Epidermal melanocyte (primary cell): ENCODE results near the gene FADS2.
"Not testable (repeated sequence)": the region's sequence is repeated elsewhere in the genome, so short reads cannot be mapped to it uniquely, and the experiment has no call there.

ENCODE experiments used
- DNase-seq: peaks from one replicate; pipeline ENCODE4 v3.0.0; 2011; ENCODE audit warnings: low spot score; ENCODE audit not compliant: insufficient read length

FADS2 gene

GRCh38 chr11:61866958-61867343 is 38.9 kb downstream of the FADS2 start:
- DNase-seq = no peak

- DNase-seq = no peak
These were observed 40.7 kb downstream of the FADS2 start for GRCh38 chr11:61868571-61869428.

GRCh38 chr11:61869429-61869707 is 41.3 kb downstream of the FADS2 start:
- no peak for DNase-seq

GRCh38 chr11:61869708-61870451 is 41.8 kb downstream of the FADS2 start:
- DNase-seq = no peak

- no peak for DNase-seq
These were observed 42.5 kb downstream of the FADS2 start for GRCh38 chr11:61870541-61871031.

GRCh38 chr11:61871158-61871597 is 43.1 kb downstream of the FADS2 start:
- DNase-seq = peak; percentile 93

- no peak for DNase-seq
These were observed 45.0 kb downstream of the FADS2 start for GRCh38 chr11:61872935-61873565.

GRCh38 chr11:61873588-61874376 is 45.7 kb downstream of the FADS2 start:
- DNase-seq = no peak

- DNase-seq = no peak
These were observed 46.3 kb downstream of the FADS2 start for GRCh38 chr11:61874377-61874809.

- DNase-seq = no peak
These were observed 46.8 kb downstream of the FADS2 start for GRCh38 chr11:61874853-61875252.

- no peak for DNase-seq
These were observed 47.6 kb downstream of the FADS2 start for GRCh38 chr11:61875698-61876097.

GRCh38 chr11:61879152-61879551 is 51.1 kb downstream of the FADS2 start:
- no peak for DNase-seq

- DNase-seq = no peak
These were observed 51.9 kb downstream of the FADS2 start for GRCh38 chr11:61880031-61880430.

GRCh38 chr11:61880454-61880853 is 52.4 kb downstream of the FADS2 start:
- DNase-seq = no peak

- no peak for DNase-seq
These were observed 53.3 kb downstream of the FADS2 start for GRCh38 chr11:61881397-61881796.

- DNase-seq = not testable (repeated sequence)
These were observed 54.2 kb downstream of the FADS2 start for GRCh38 chr11:61882267-61882666.

GRCh38 chr11:61882879-61883278 is 54.8 kb downstream of the FADS2 start:
- DNase-seq = no peak

- DNase-seq = no peak
These were observed 55.2 kb downstream of the FADS2 start for GRCh38 chr11:61883327-61883726.

GRCh38 chr11:61883947-61884346 is 55.8 kb downstream of the FADS2 start:
- DNase-seq = no peak

- DNase-seq = no peak
These were observed 57.2 kb downstream of the FADS2 start for GRCh38 chr11:61885166-61885778.
